Prostate gland (tissue), 2 donors: ENCODE measurements around the gene POM121L12.

Source experiments
- POLR2A ChIP-seq: fragments of 450-650 bp; IDR thresholded peaks from one replicate; pipeline ENCODE4 v1.6.1; 2016; ENCODE audit warnings: antibody characterized with exemption, mild to moderate bottlenecking
- TF ChIP-seq, protein P1 (sequence below), 4 experiments: fragments of 200-600 bp in 2 of 4; fragments of 450-650 bp in 2 of 4; sonication (generic) in 2 of 4; IDR thresholded peaks; 1 replicate in 3 of 4; 2 replicates in 1 of 4; pipeline ENCODE4 v1.5.1; 2016 to 2019; ENCODE audit warnings: antibody characterized with exemption in 4 of 4, mild to moderate bottlenecking in 2 of 4, moderate library complexity in 2 of 4

DNA sequence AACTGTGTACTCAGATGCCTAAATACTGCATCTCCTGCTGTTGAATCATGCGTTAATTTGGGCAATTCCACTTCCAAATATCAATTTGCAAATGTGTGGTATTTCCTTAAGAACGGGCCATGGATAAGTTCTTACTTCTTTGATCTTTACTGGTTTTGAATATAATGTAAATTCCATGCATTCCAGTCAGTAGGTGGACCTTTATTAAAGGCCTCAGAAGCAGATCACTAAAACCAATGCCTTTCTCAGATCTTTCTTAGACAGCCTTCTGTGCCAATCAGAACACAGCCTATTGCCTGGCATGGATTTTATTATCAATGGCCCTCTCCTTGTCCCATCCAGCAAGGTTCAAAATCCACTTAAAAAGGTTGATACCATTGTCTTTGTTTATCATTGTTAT is 21.5 kb upstream of the POM121L12 start:
- TF ChIP-seq POLR2A: no peak
- TF ChIP-seq, protein P1, sequence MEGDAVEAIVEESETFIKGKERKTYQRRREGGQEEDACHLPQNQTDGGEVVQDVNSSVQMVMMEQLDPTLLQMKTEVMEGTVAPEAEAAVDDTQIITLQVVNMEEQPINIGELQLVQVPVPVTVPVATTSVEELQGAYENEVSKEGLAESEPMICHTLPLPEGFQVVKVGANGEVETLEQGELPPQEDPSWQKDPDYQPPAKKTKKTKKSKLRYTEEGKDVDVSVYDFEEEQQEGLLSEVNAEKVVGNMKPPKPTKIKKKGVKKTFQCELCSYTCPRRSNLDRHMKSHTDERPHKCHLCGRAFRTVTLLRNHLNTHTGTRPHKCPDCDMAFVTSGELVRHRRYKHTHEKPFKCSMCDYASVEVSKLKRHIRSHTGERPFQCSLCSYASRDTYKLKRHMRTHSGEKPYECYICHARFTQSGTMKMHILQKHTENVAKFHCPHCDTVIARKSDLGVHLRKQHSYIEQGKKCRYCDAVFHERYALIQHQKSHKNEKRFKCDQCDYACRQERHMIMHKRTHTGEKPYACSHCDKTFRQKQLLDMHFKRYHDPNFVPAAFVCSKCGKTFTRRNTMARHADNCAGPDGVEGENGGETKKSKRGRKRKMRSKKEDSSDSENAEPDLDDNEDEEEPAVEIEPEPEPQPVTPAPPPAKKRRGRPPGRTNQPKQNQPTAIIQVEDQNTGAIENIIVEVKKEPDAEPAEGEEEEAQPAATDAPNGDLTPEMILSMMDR (IDR thresholded peaks at IDR 0.05): no peak
